GM21528 (cell line): ENCODE results near the gene TNFRSF8.
"Not testable (repeated sequence)": the region's sequence is repeated elsewhere in the genome, so short reads cannot be mapped to it uniquely, and the experiment has no call there.

Experiments
- ATAC-seq: cut with Tn5 transposase; IDR thresholded peaks from one replicate; pipeline ENCODE4 v1.9.1; 2021; ENCODE audit warnings: mild to moderate bottlenecking, moderate library complexity; ENCODE audit not compliant: unreplicated experiment, low FRiP score

TNFRSF8 gene

GRCh38 chr1:12063141-12064072, at the start of gene TNFRSF8:
Gene TNFRSF8, plus strand, starts transcription at chr1:12063303. Its CDS starts 296 bp downstream, at chr1:12063599.
- no peak for ATAC-seq

GRCh38 chr1:12014141-12014991, 48.7 kb upstream of the TNFRSF8 start:
- no peak for ATAC-seq

- no peak for ATAC-seq
These were observed 48.1 kb upstream of the TNFRSF8 start for GRCh38 chr1:12015001-12015491.

- no peak for ATAC-seq
These were observed 47.6 kb upstream of the TNFRSF8 start for GRCh38 chr1:12015499-12015898.

GRCh38 chr1:12016182-12016581, 46.9 kb upstream of the TNFRSF8 start:
- ATAC-seq: no peak

GRCh38 chr1:12019858-12020509, 43.1 kb upstream of the TNFRSF8 start:
- ATAC-seq: no peak

- no peak for ATAC-seq
These were observed 41.5 kb upstream of the TNFRSF8 start for GRCh38 chr1:12021616-12022015.

- ATAC-seq: no peak
These were observed 41.1 kb upstream of the TNFRSF8 start for GRCh38 chr1:12022036-12022435.

- no peak for ATAC-seq
These were observed 36.5 kb upstream of the TNFRSF8 start for GRCh38 chr1:12026586-12026985.

GRCh38 chr1:12028248-12028647, 34.9 kb upstream of the TNFRSF8 start:
- no peak for ATAC-seq

- no peak for ATAC-seq
These were observed 34.1 kb upstream of the TNFRSF8 start for GRCh38 chr1:12028957-12029511.

- ATAC-seq: no peak
These were observed 33.3 kb upstream of the TNFRSF8 start for GRCh38 chr1:12029720-12030339.

- no peak for ATAC-seq
These were observed 31.8 kb upstream of the TNFRSF8 start for GRCh38 chr1:12031039-12031980.

- ATAC-seq: no peak
These were observed 30.9 kb upstream of the TNFRSF8 start for GRCh38 chr1:12032161-12032621.

GRCh38 chr1:12033441-12033840, 29.7 kb upstream of the TNFRSF8 start:
- not testable (repeated sequence) for ATAC-seq

GRCh38 chr1:12034381-12034801, 28.7 kb upstream of the TNFRSF8 start:
- no peak for ATAC-seq

- no peak for ATAC-seq
These were observed 27.8 kb upstream of the TNFRSF8 start for GRCh38 chr1:12035312-12035711.

- ATAC-seq: no peak
These were observed 25.4 kb upstream of the TNFRSF8 start for GRCh38 chr1:12037486-12038355.
